ENCODE data around the gene FAM53A. TPM values are rescaled to one million over a fixed set of nuclear protein-coding genes. Genes with fewer than 3 reads are reported as not detected.
"Not testable (repeated sequence)": the region's sequence is repeated elsewhere in the genome, so short reads cannot be mapped to it uniquely, and the experiment has no call there.

FAM53A gene
- total and polyA plus RNA-seq, 2 donors (not counting 1 experiment from before 2014, with no cell fraction given), result 0.65 to 0.99 TPM

DNA sequence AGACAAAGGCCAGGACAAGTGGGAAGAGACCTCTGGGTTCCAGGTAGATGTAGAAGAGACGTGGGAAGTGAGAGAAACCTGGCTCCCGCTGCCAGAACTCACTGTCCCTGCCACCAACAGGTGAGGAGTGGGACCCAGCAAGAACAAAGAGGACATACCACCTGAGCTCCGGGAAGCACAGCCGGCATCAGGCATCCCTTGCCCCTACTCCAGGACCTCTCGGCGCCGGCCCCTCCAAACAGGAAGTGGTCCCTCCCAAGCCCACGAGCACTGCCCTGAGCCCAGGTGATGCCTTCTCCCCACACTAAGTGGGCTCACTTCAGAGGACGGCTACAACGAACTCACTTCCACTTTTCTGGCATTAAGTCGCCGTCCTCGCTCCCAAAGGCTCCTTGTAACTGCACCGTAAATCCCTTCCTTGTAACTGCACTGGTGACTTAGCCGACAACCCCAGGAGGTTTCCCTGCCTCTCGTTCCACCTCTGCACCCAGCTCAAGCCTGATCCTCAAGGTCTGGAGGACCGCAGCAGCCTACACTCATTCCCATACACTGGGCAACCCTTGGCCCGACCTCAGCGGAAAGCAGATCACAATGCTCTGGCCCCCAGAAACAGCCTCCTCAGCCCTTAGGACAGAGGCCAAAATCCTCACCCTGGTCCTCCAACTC is 8.8 kb downstream of the FAM53A start:
- Histone ChIP-seq H3K4me1 (ENCODE audit: control insufficient read depth, extremely low read depth, insufficient read depth, low read length) (no peaks in the 10 kb centered on the region), H3K9me3 (ENCODE audit: control insufficient read depth, insufficient read depth, low read depth, low read length) (no peaks in the 10 kb centered on the region), H3K79me2 (ENCODE audit: control insufficient read depth, insufficient read depth, low read length) (no peaks in the 10 kb centered on the region), H3K27me3 (ENCODE audit: control insufficient read depth, insufficient read depth, low read length) (no peaks in the 10 kb centered on the region), H2AFZ (ENCODE audit: low read length) (no peak overlapping the region), H3K9ac (ENCODE audit: insufficient read depth, low read length) (no peak overlapping the region), H3K4me3 (replicated peaks in 1 of 4; ENCODE audit: control extremely low read depth in 1 of 4, insufficient read depth in 1 of 4, low read depth in 3 of 4, low read length in 4 of 4) (no peak overlapping the region), H3K36me3 (ENCODE audit: control insufficient read depth, insufficient read depth, low read length) (no peaks in the 10 kb centered on the region), H4K20me1 (ENCODE audit: control insufficient read depth, extremely low read depth, insufficient read depth, low read length) (no peaks in the 10 kb centered on the region), H3K27ac (ENCODE audit: insufficient read depth, low read length) (no peak overlapping the region), H3K4me2 (ENCODE audit: extremely low read depth, insufficient read depth, low read length) (no peak overlapping the region)
- TF ChIP-seq EZH2 (IDR thresholded peaks at IDR 0.05; ENCODE audit: low read length, missing control alignments) (no peak), CTCF (conservative IDR thresholded peaks at IDR 0.05 in 1 of 2, IDR thresholded peaks at IDR 0.05 in 1 of 2; ENCODE audit: low read depth in 1 of 2, low read length in 2 of 2) (no peak)
- no peak for DNase-seq (ENCODE audit: low read depth in 2 of 2)

- no peaks in the 10 kb centered on the region for H3K9me3 ChIP-seq (ENCODE audit: control insufficient read depth, insufficient read depth, low read depth, low read length)
- no peak overlapping the region for H3K4me2 ChIP-seq (ENCODE audit: extremely low read depth, insufficient read depth, low read length)
- H3K36me3 ChIP-seq (ENCODE audit: control insufficient read depth, insufficient read depth, low read length), result no peaks in the 10 kb centered on the region
- no peak overlapping the region for H3K4me3 ChIP-seq (replicated peaks in 1 of 4; ENCODE audit: control extremely low read depth in 1 of 4, insufficient read depth in 1 of 4, low read depth in 3 of 4, low read length in 4 of 4)
- no peak for TF ChIP-seq CTCF (conservative IDR thresholded peaks at IDR 0.05 in 1 of 2, IDR thresholded peaks at IDR 0.05 in 1 of 2; ENCODE audit: low read depth in 1 of 2, low read length in 2 of 2)
- TF ChIP-seq EZH2 (IDR thresholded peaks at IDR 0.05; ENCODE audit: low read length, missing control alignments), result no peak
- no peaks in the 10 kb centered on the region for H4K20me1 ChIP-seq (ENCODE audit: control insufficient read depth, extremely low read depth, insufficient read depth, low read length)
- H3K9ac ChIP-seq (ENCODE audit: insufficient read depth, low read length), result no peak overlapping the region
- H3K4me1 ChIP-seq (ENCODE audit: control insufficient read depth, extremely low read depth, insufficient read depth, low read length), result no peaks in the 10 kb centered on the region
- H3K27me3 ChIP-seq (ENCODE audit: control insufficient read depth, insufficient read depth, low read length), result no peaks in the 10 kb centered on the region
- H2AFZ ChIP-seq (ENCODE audit: low read length), result no peak overlapping the region
- H3K27ac ChIP-seq (ENCODE audit: insufficient read depth, low read length), result no peak overlapping the region
- H3K79me2 ChIP-seq (ENCODE audit: control insufficient read depth, insufficient read depth, low read length), result no peaks in the 10 kb centered on the region
- no peak for DNase-seq (ENCODE audit: low read depth in 2 of 2)
Measured at GRCh38 chr4:1674682-1675081, 9.4 kb downstream of the FAM53A start.

DNA sequence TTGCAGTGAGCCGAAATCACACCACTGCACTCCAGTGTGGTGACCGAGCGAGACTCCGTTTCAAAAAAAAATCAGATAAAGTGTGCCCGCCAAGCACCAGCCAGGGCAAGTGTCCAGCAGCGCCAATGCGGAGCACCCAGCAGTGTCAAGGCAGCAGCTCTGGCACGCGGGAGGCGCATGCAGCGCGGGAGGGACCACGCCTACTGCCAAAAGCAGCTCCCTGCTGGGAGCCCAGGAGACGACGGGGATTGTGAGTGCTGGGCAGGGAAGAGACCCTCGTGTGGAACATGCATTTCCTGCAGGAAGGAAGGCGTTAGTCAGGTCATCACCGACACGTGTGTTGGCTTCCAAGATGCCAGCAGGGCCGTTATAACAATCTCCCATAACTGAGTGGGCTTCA is 10.4 kb downstream of the FAM53A start:
- Histone ChIP-seq H3K9ac (ENCODE audit: insufficient read depth, low read length) (no peak overlapping the region), H3K4me2 (ENCODE audit: extremely low read depth, insufficient read depth, low read length) (no peak overlapping the region), H3K36me3 (ENCODE audit: control insufficient read depth, insufficient read depth, low read length) (no peaks in the 10 kb centered on the region), H3K4me3 (replicated peaks in 1 of 4; ENCODE audit: control extremely low read depth in 1 of 4, insufficient read depth in 1 of 4, low read depth in 3 of 4, low read length in 4 of 4) (no peak overlapping the region), H3K27ac (ENCODE audit: insufficient read depth, low read length) (no peak overlapping the region), H3K79me2 (ENCODE audit: control insufficient read depth, insufficient read depth, low read length) (no peaks in the 10 kb centered on the region), H3K9me3 (ENCODE audit: control insufficient read depth, insufficient read depth, low read depth, low read length) (no peaks in the 10 kb centered on the region), H3K27me3 (ENCODE audit: control insufficient read depth, insufficient read depth, low read length) (no peaks in the 10 kb centered on the region), H4K20me1 (ENCODE audit: control insufficient read depth, extremely low read depth, insufficient read depth, low read length) (no peaks in the 10 kb centered on the region), H2AFZ (ENCODE audit: low read length) (no peak overlapping the region), H3K4me1 (ENCODE audit: control insufficient read depth, extremely low read depth, insufficient read depth, low read length) (no peaks in the 10 kb centered on the region)
- DNase-seq (ENCODE audit: low read depth in 2 of 2), result no peak
- TF ChIP-seq EZH2 (IDR thresholded peaks at IDR 0.05; ENCODE audit: low read length, missing control alignments), result no peak
- TF ChIP-seq CTCF (conservative IDR thresholded peaks at IDR 0.05 in 1 of 2, IDR thresholded peaks at IDR 0.05 in 1 of 2; ENCODE audit: low read depth in 1 of 2, low read length in 2 of 2), result no peak

DNA sequence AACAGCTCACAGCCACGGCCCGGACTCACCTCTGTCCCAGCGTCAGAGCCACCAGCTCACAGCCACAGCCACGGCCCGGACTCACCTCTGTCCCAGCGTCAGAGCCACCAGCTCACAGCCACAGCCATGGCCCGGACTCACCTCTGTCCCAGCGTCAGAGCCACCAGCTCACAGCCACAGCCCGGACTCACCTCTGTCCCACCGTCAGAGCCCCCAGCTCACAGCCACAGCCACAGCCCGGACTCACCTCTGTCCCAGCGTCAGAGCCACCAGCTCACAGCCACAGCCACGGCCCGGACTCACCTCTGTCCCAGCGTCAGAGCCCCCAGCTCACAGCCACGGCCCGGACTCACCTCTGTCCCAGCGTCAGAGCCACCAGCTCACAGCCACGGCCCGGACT is 13.1 kb downstream of the FAM53A start:
- H4K20me1 ChIP-seq (ENCODE audit: control insufficient read depth, extremely low read depth, insufficient read depth, low read length); H2AFZ ChIP-seq (ENCODE audit: low read length); H3K4me3 ChIP-seq (replicated peaks in 1 of 4; ENCODE audit: control extremely low read depth in 1 of 4, insufficient read depth in 1 of 4, low read depth in 3 of 4, low read length in 4 of 4); H3K79me2 ChIP-seq (ENCODE audit: control insufficient read depth, insufficient read depth, low read length); H3K36me3 ChIP-seq (ENCODE audit: control insufficient read depth, insufficient read depth, low read length); H3K9me3 ChIP-seq (ENCODE audit: control insufficient read depth, insufficient read depth, low read depth, low read length); H3K27me3 ChIP-seq (ENCODE audit: control insufficient read depth, insufficient read depth, low read length); DNase-seq (ENCODE audit: low read depth in 2 of 2); H3K9ac ChIP-seq (ENCODE audit: insufficient read depth, low read length); H3K4me2 ChIP-seq (ENCODE audit: extremely low read depth, insufficient read depth, low read length); H3K4me1 ChIP-seq (ENCODE audit: control insufficient read depth, extremely low read depth, insufficient read depth, low read length); H3K27ac ChIP-seq (ENCODE audit: insufficient read depth, low read length): not testable (repeated sequence)

Measured in fibroblast of lung (primary cell).